NCI-H82 treated with DMSO at 0.1 percent for 48 hours (cell line): Measurements from ENCODE around the gene HES5.
A peak's percentile ranks its signal among the peaks of the same experiment; 100 is the strongest.
"Not testable (repeated sequence)": the region's sequence is repeated elsewhere in the genome, so short reads cannot be mapped to it uniquely, and the experiment has no call there.

Source experiments
- DNase-seq: peaks from one replicate; lab custom pipeline; 2025; ENCODE audit not compliant: unreplicated experiment; lab: John Stamatoyannopoulos, UW

The HES5 gene

GRCh38 chr1:2561446-2561845, 31.4 kb upstream of the HES5 start:
- no peak for DNase-seq

- no peak for DNase-seq
Measured at GRCh38 chr1:2560299-2561073, 30.4 kb upstream of the HES5 start.

DNA sequence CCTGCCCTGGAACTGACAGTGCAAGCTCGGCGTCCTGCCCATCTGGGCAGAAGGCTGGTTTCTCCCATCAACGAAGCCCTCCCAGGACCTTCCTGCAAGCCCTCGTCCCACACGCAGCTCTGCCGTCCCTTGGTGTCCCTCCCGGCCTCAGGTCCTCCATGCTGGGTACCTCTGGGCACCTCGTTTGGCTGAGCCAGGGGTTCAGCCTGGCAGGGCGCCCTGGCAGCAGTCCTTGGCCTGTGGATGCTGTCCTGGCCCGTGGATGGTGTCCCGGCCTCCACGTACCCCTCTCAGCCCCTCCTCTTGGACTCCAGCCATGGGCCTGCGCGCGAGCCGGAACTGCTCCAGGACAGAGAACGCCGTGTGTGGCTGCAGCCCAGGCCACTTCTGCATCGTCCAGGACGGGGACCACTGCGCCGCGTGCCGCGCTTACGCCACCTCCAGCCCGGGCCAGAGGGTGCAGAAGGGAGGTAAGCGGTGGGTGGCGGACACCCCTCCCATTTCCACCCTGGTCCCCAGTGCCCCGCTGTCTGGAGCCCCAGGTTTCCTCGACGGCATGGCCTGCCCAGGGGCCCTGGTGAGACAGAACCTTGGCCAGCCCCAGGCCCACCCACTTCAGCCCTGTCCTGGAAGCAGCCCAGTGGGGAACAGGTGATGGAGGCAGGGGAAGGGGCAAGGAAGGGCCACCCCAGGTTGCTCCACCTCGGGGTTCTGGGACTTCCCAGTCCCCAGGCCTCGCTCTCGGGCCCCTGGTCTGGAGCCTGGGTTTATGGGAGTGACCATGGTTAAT, 29.6 kb upstream of the HES5 start:
- no peak for DNase-seq

- DNase-seq, result no peak
Measured at GRCh38 chr1:2558861-2559260, 28.8 kb upstream of the HES5 start.

- no peak for DNase-seq
Measured at GRCh38 chr1:2558420-2558819, 28.4 kb upstream of the HES5 start.

DNA sequence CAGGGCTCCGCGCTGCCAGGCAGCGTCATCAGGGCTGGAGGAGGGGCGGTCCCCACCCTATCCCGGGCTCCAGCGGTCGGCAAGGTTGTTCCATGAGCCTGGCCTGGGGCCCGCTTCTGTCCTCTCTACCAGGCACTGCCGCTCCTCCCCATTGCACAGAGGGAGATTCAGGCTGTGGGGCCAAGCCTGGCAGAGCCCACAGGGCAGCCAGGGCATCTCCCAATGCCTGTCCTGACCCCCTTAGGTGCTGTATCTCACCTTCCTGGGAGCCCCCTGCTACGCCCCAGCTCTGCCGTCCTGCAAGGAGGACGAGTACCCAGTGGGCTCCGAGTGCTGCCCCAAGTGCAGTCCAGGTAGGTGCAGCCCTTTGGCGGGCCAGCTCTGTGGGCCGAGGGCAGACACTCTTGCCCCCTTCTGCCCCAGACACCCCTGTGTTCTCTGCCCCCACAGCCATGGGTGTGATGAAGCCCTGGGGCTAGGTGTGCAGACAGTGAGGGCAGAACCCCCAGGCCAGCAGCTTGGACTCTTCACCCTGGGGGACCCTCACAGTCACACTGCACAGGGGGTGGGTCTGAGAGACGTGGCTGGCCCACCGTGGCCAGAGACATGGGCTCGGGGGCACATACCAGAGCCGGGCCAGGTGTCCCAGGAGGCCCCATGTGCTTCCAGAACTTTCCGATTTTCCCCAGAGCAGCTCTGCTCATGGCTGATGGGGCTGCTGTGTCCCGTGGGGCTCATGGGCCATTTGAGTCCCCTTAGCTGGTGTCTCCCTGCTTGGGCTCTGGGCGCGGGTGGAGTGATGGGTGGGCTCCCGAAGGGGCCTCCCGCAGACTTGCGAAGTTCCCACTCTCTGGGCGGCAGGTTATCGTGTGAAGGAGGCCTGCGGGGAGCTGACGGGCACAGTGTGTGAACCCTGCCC, 27.7 kb upstream of the HES5 start:
- no peak for DNase-seq

DNA sequence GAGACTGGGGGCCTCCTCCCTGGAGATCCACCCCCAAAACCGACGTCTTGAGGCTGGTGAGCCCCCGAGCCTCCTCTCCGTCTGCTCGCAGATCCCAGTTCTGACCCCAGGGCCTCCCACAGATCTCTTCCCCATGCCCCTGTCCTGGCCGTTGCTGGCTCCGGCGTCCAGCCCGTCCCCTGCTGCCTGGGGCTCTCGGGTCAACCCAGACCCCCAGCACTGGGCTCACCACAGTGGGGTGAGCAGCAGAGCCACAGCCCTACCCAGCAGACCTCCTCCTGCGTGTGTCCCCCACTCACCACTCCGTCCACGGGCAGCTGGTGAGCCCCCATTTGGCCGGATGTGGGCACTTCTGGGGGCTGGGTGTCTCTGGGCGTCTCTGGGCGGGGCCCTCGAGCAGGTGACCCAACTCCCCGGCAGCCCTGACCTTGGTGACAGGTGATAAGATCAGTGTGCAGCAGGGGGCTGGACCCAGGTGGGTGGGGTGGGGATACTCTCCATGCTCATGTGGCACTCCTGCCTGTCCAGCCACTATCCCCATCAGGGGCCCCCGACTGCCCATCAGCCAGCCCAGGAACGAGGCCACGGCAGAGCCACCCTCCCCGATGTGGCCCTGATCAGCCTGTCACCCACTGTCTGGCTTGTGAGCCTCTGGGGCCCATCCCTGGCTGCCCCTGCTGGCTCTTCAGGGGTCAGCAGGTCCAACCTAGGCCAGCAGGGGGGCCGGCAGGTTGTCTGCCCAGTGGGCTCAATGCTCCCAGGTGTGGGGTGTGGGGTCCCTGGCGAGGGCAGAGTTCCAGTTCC, 26.8 kb upstream of the HES5 start:
- no peak for DNase-seq

- DNase-seq, result no peak
Measured at GRCh38 chr1:2556277-2556677, 26.2 kb upstream of the HES5 start, which contains the start of gene TNFRSF14. TNFRSF14 (plus strand) TSS chr1:2556371; CDS start chr1:2556665, 294 bp downstream.

DNA sequence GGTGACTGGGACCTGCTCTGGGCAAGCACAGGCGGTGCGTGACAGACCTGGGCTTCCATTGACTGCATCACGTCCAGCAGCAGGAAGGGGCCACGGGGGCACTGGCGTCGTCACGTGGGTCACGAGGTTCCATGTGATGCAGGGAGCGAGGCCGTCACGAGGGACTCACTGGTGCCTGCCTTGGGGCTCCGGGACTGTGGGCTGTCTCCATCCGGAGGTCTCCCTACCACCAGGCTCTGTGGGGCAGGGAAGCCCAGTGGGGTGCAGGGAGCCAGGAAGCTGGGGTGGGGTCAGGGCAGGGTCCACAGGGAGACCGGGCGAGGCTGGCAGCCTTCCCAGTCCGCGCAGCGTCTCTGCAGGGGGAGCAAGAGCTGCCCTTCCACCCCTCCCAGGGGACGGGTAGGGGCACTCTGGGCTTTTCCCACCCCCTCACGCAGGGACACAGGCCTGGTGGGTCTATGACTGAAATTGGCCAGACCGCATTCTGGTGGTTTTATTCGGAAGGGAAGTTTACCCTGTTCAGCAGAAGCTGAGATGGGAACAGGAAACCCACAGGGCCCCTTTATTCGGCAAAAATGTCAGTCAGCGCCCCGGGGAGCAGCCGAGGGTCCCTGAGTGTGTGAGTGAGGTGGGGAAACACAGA, 25.7 kb upstream of the HES5 start:
- no peak for DNase-seq

DNA sequence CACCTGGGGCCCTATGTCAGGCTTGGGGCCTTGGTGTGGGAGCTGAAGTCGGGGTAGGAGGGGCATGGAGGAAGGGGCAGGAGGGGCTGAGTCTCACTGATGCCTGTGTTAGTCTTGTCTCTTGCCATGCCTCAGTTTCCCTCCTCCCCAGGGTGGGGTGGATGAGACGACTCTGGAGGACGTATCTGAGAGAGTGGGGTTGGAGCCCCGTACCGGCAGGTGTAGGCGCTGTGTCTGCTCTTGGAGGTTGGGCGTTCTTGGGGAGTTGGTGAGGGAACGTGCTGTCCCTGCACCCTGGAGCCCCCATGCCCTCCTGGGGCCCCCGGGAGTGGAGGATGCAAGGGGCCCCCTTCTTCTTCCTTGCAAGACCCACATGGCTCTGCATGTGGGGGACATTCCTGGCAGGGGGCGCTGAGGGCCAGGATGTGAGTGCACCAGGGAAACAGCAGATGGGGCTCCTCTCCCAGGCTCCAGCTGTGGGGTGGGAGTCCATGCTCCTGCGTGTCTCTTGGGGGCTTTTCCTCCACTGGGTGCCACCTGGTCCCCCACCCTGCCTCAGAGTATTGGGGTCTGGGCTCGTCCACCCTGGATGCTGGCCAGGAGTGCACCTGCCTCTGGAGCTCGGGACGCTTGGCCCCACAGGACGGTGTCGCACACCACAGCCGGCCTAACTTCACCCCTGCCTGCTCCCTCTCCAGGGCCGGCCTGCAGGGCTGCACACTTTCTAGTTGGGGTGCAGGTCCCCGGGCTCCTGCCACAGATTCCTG, 24.7 kb upstream of the HES5 start:
- DNase-seq, result no peak

GRCh38 chr1:2553871-2554620, 24.0 kb upstream of the HES5 start:
- no peak for DNase-seq

- not testable (repeated sequence) for DNase-seq
Measured at GRCh38 chr1:2553076-2553475, 23.0 kb upstream of the HES5 start.

- DNase-seq, result no peak
Measured at GRCh38 chr1:2552189-2552588, 22.1 kb upstream of the HES5 start.

- DNase-seq, result not testable (repeated sequence)
Measured at GRCh38 chr1:2551544-2551943, 21.5 kb upstream of the HES5 start.

- DNase-seq, result not testable (repeated sequence)
Measured at GRCh38 chr1:2550309-2550861, 20.3 kb upstream of the HES5 start.

DNA sequence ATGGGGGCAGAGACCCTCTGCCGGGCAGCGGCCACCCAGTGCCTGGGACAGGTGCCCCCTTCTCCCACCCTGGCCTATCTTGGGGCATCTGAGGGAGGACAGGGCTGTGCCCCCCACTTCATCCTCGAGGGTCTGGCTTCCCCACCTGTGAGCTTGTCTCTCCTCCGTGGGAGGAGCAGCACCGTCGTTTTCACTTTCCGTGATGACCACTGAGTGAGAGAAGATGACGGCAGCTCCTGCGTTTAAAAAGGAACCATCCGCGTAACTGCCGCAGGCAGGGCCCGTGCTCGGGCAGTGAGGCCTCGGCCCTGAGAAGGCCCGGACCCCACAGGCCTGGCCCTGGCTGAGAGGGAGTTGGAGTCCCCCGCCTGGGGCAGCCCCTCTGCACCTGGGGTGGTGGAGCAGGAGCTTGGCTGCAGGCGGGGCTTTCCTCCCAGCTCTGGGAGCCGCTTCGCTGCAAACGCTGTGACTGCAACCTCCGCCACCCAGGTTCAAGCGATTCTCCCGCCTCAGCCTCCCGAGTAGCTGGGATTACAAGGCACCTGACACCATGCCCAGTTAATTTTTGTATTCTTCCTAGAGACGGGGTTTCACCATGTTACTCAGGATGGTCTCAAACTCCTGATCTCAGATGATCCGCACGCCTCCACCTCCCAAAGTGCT, 19.4 kb upstream of the HES5 start:
- DNase-seq, result not testable (repeated sequence)

GRCh38 chr1:2548068-2548589, 18.1 kb upstream of the HES5 start:
- peak; percentile 25 for DNase-seq
